Urinary bladder (tissue), 4 donors: Measurements from ENCODE around the gene SLC25A42. TPM values are rescaled to one million over a fixed set of nuclear protein-coding genes. Genes with fewer than 3 reads are reported as not detected.

Experiments
- DNase-seq: peaks from one replicate; pipeline ENCODE4 v3.0.0-alpha.2; 2015; ENCODE audit errors: extremely low spot score
- H3K27ac ChIP-seq: one replicate; pipeline ENCODE4 v1.5.1; 2013; ENCODE audit warnings: low read depth, mild to moderate bottlenecking, moderate library complexity
- H3K36me3 ChIP-seq: one replicate; pipeline ENCODE4 v1.6.1; 2013; ENCODE audit warnings: mild to moderate bottlenecking, moderate library complexity; ENCODE audit not compliant: insufficient read depth
- H3K4me1 ChIP-seq: one replicate; pipeline ENCODE4 v1.6.1; 2013; ENCODE audit warnings: mild to moderate bottlenecking, moderate library complexity; ENCODE audit not compliant: insufficient read depth
- H3K4me3 ChIP-seq: one replicate; pipeline ENCODE4 v1.5.1; 2013; ENCODE audit warnings: low read depth, low read length
- WGBS: extraction: QIAGEN DNeasy Blood & Tissue Kit; methylation state at CpG from one replicate; pipeline ENCODE4 v1.1.7; 2013; 5-methylcytosine and 5-hydroxymethylcytosine counted together
- polyA plus RNA-seq: library from polyadenylated mRNA; stranded (reverse); fragments of 200-250 nt; gene quantifications from one replicate; pipeline ENCODE4 v1.2.3, GENCODE V29; 2013
- total RNA-seq: library from RNA; depleted of rRNA; stranded (reverse); fragments of >200 nt; gene quantifications from one replicate; pipeline ENCODE4 v1.2.3, GENCODE V29; 2014
- donor health status: healthy with polysubstance abuse.
- donor health status: healthy.

SLC25A42 gene
- total and polyA plus RNA-seq, 2 donors: 7.1 to 14.8 TPM

- DNase-seq: no peak
- H3K4me3 ChIP-seq: no peak overlapping the region
- no peaks in the 10 kb centered on the region for H3K36me3 ChIP-seq
- no peaks in the 10 kb centered on the region for H3K4me1 ChIP-seq
- 78% methylated on average over 11 of the region's 11 CpGs for WGBS
- no peak overlapping the region for H3K27ac ChIP-seq
These were observed 3.7 kb downstream of the SLC25A42 start for GRCh38 chr19:19067276-19068072.

GRCh38 chr19:19068659-19069654 lies 5.2 kb downstream of the SLC25A42 start:
- no peak overlapping the region for H3K27ac ChIP-seq
- H3K36me3 ChIP-seq: no peaks in the 10 kb centered on the region
- H3K4me1 ChIP-seq: no peaks in the 10 kb centered on the region
- no peak for DNase-seq
- 62% methylated on average over 11 of the region's 11 CpGs for WGBS
- no peak overlapping the region for H3K4me3 ChIP-seq

- 94% methylated on average over 8 of the region's 8 CpGs for WGBS
- Histone ChIP-seq H3K4me1 (no peaks in the 10 kb centered on the region), H3K36me3 (no peaks in the 10 kb centered on the region), H3K4me3 (no peak overlapping the region), H3K27ac (no peak overlapping the region)
- DNase-seq: no peak
These were observed 8.1 kb downstream of the SLC25A42 start for GRCh38 chr19:19071897-19072296.

DNA sequence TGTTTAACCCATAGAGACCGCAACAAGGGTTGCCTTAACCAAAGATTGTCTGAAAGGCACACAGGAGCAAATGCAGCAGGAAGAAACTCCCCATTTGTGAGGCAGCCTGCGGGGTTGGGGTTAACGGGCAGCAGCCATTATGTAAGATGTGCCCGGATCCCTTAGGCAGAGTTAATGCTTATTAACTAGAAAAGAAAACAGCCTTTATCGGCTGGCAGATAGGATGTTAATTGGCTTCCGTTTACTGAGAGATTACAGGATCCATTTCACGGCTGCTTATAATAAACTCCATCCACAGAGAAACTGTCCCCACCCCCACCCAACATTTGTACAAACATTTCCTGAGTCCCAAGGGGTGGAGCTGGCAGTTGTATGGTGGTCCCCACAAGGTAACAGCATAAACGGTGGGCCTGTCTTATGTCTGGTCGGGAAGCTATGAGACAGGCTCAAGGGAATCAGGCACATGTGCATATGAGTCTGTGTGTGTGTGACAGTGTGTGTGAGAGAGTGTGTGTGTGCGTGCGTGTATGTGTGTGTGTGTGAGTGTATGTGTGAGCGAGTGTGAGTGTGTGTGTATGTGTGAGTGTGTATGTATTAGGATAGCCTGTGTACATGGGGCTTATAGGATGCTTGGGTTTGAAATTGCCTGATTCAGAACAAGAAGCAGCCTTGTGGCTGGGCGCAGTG lies 10.5 kb downstream of the SLC25A42 start:
- 67% methylated on average over 13 of the region's 13 CpGs for WGBS
- Histone ChIP-seq H3K36me3 (no peaks in the 10 kb centered on the region), H3K4me1 (no peaks in the 10 kb centered on the region), H3K4me3 (no peak overlapping the region), H3K27ac (no peak overlapping the region)
- no peak for DNase-seq

- Histone ChIP-seq H3K4me3 (no peak overlapping the region), H3K27ac (no peak overlapping the region), H3K36me3 (no peaks in the 10 kb centered on the region), H3K4me1 (no peaks in the 10 kb centered on the region)
- DNase-seq: no peak
- 94% methylated on average over 8 of the region's 8 CpGs for WGBS
These were observed 11.3 kb downstream of the SLC25A42 start for GRCh38 chr19:19075126-19075525.

- no peak overlapping the region for H3K27ac ChIP-seq
- WGBS: 86% methylated on average over 1 of the region's 1 CpG
- no peak for DNase-seq
- H3K4me1 ChIP-seq: no peaks in the 10 kb centered on the region
- no peak overlapping the region for H3K4me3 ChIP-seq
- no peaks in the 10 kb centered on the region for H3K36me3 ChIP-seq
These were observed 12.7 kb downstream of the SLC25A42 start for GRCh38 chr19:19076476-19076875.

- 97% methylated on average over 7 of the region's 7 CpGs for WGBS
- Histone ChIP-seq H3K4me3 (no peak overlapping the region), H3K36me3 (no peaks in the 10 kb centered on the region), H3K27ac (no peak overlapping the region), H3K4me1 (no peaks in the 10 kb centered on the region)
- no peak for DNase-seq
These were observed 13.3 kb downstream of the SLC25A42 start for GRCh38 chr19:19077103-19077502.

DNA sequence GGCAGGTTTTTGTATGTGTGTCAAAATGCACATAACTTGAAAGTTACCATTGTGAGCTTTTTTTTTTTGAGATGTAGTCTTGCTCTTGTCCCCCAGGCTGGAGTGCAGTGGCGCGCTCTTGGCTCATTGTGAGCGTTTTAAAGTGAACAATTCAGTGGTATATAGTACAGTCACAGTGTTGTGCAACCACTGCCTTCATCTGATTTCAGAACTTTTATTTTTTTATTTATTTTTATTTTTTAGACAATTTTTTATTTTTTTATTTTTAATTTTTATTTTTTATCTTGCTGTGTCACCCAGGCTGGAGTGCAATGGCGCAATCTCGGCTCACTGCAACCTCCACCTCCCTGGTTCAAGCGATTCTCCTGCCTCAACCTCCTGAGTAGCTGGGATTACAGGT lies 15.0 kb downstream of the SLC25A42 start:
- H3K27ac ChIP-seq: no peak overlapping the region
- no peaks in the 10 kb centered on the region for H3K4me1 ChIP-seq
- DNase-seq: no peak
- 98% methylated on average over 6 of the region's 6 CpGs for whole genome bisulfite sequencing
- no peaks in the 10 kb centered on the region for H3K36me3 ChIP-seq
- no peak overlapping the region for H3K4me3 ChIP-seq

DNA sequence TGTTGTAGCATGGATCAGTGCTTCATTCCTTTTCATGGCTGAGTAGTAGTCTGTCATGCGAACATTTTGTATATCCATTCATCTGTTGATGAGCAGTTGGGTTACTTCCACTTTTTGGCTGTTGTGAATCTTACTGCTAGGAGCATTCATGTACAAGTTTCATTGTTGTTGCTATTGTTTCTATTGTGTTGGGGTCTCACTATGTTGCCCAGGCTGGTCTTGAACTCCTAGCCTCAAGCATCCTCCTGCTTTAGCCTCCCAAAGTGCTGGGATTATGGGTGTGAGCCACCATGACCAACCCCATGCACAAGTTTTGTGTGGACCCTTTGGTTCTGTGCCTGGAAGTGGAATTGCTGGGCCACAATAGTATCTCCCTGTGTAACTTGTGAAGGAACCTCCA lies 15.8 kb downstream of the SLC25A42 start:
- Histone ChIP-seq H3K27ac (no peak overlapping the region), H3K36me3 (no peaks in the 10 kb centered on the region), H3K4me3 (no peak overlapping the region), H3K4me1 (no peaks in the 10 kb centered on the region)
- 99% methylated on average over 1 of the region's 1 CpG for WGBS
- DNase-seq: no peak

- H3K4me3 ChIP-seq: no peak overlapping the region
- H3K36me3 ChIP-seq: no peaks in the 10 kb centered on the region
- H3K27ac ChIP-seq: no peak overlapping the region
- 78% methylated on average over 16 of the region's 16 CpGs for whole genome bisulfite sequencing
- H3K4me1 ChIP-seq: no peaks in the 10 kb centered on the region
- no peak for DNase-seq
These were observed 17.9 kb downstream of the SLC25A42 start for GRCh38 chr19:19081642-19082151.

- DNase-seq: no peak
- no peak overlapping the region for H3K4me3 ChIP-seq
- H3K27ac ChIP-seq: no peak overlapping the region
- H3K36me3 ChIP-seq: no peaks in the 10 kb centered on the region
- 88% methylated on average over 10 of the region's 10 CpGs for WGBS
- no peaks in the 10 kb centered on the region for H3K4me1 ChIP-seq
These were observed 19.8 kb downstream of the SLC25A42 start for GRCh38 chr19:19083413-19084178.

DNA sequence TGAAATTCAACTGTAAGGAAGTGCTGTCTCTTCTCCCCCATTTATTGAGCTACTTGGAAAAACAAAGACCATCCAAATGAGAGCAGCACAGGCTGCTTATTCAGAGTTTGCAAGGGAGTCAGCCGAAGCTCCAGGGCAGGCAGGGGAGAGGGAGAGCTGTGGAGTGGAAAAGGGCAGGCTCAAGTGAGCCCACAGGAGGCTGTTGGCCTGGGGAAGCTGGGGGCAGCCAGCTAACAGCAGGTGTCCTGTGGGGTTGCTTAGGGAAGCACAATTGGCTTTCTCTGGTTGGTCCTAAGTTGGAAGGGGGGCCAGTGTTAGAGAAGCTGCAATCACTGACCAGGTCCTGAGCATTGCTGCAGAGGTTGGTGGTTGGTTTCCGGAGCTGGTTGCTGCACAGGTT lies 23.9 kb downstream of the SLC25A42 start:
- Histone ChIP-seq H3K4me1 (no peaks in the 10 kb centered on the region), H3K4me3 (no peak overlapping the region), H3K27ac (no peak overlapping the region), H3K36me3 (no peaks in the 10 kb centered on the region)
- DNase-seq: no peak
- WGBS: 82% methylated on average over 2 of the region's 2 CpGs

GRCh38 chr19:19094513-19094912 lies 30.7 kb downstream of the SLC25A42 start:
- no peak overlapping the region for H3K27ac ChIP-seq
- no peaks in the 10 kb centered on the region for H3K4me1 ChIP-seq
- no peaks in the 10 kb centered on the region for H3K36me3 ChIP-seq
- DNase-seq: no peak
- WGBS: 88% methylated on average over 7 of the region's 7 CpGs
- no peak overlapping the region for H3K4me3 ChIP-seq
